H9 (cell line): ENCODE results near the gene C1orf94. TPM values are rescaled to one million over a fixed set of nuclear protein-coding genes. Genes with fewer than 3 reads are reported as not detected.

ENCODE experiments used
- DNase-seq: peaks from one replicate; pipeline ENCODE4 v3.0.0-alpha.2; 2017
- H2AFZ ChIP-seq: one replicate; pipeline ENCODE4 v1.6.1; 2013; ENCODE audit warnings: mild to moderate bottlenecking, low read length, control low read depth, moderate library complexity
- H2AK5ac ChIP-seq: 2 replicates; pipeline ENCODE4 v1.6.1; 2013; ENCODE audit warnings: low read length, control low read depth, mixed read lengths; ENCODE audit not compliant: insufficient read length
- H2BK120ac ChIP-seq: one replicate; pipeline ENCODE4 v1.6.1; 2013; ENCODE audit warnings: low read depth, mild to moderate bottlenecking, low read length, control low read depth, inconsistent platforms; ENCODE audit not compliant: poor library complexity, severe bottlenecking
- H2BK12ac ChIP-seq: 2 replicates; pipeline ENCODE4 v1.6.1; 2013; ENCODE audit warnings: low read length, control low read depth, mixed read lengths, low read depth; ENCODE audit not compliant: insufficient read length
- H2BK15ac ChIP-seq: 2 replicates; pipeline ENCODE4 v1.6.1; 2013; ENCODE audit warnings: low read depth, low read length, control low read depth
- H2BK20ac ChIP-seq: one replicate; pipeline ENCODE4 v1.6.1; 2013; ENCODE audit warnings: low read depth, mild to moderate bottlenecking, low read length, control low read depth, inconsistent platforms; ENCODE audit not compliant: poor library complexity, severe bottlenecking
- H2BK5ac ChIP-seq: 2 replicates; pipeline ENCODE4 v1.6.1; 2013; ENCODE audit warnings: low read length, control low read depth, mixed read lengths; ENCODE audit not compliant: insufficient read length
- H3K14ac ChIP-seq: 2 replicates; pipeline ENCODE4 v1.6.1; 2013; ENCODE audit warnings: low read length, control low read depth; ENCODE audit not compliant: insufficient read depth
- H3K18ac ChIP-seq: 2 replicates; pipeline ENCODE4 v1.6.1; 2013; ENCODE audit warnings: low read depth, mild to moderate bottlenecking, mixed read lengths, low read length, control low read depth; ENCODE audit not compliant: insufficient read length
- H3K23ac ChIP-seq: 2 replicates; pipeline ENCODE4 v1.6.1; 2013; ENCODE audit warnings: low read length, control low read depth, mixed read lengths, low read depth; ENCODE audit not compliant: insufficient read length
- H3K23me2 ChIP-seq: 2 replicates; pipeline ENCODE4 v1.6.1; 2013; ENCODE audit warnings: low read depth, mild to moderate bottlenecking, mixed read lengths, low read length, control low read depth; ENCODE audit not compliant: insufficient read length, poor library complexity, severe bottlenecking
- H3K27ac ChIP-seq: 2 replicates; pipeline ENCODE4 v1.5.1; 2013; ENCODE audit warnings: low read length, control low read depth, mixed read lengths, low read depth; ENCODE audit not compliant: insufficient read length
- H3K27me3 ChIP-seq: 2 replicates; pipeline ENCODE4 v1.6.1; 2013; ENCODE audit warnings: low read length, control low read depth, inconsistent platforms; ENCODE audit not compliant: insufficient read depth
- H3K4ac ChIP-seq: 2 replicates; pipeline ENCODE4 v1.6.1; 2013; ENCODE audit warnings: low read depth, mild to moderate bottlenecking, control low read depth, inconsistent platforms, low read length, moderate library complexity
- H3K4me1 ChIP-seq: 2 replicates; pipeline ENCODE4 v1.6.1; 2013; ENCODE audit warnings: low read length, control low read depth, inconsistent platforms; ENCODE audit not compliant: insufficient read depth
- H3K4me2 ChIP-seq: 2 replicates; pipeline ENCODE4 v1.6.1; 2013; ENCODE audit warnings: low read length, control low read depth, mixed read lengths; ENCODE audit not compliant: insufficient read length, insufficient read depth
- H3K56ac ChIP-seq: 2 replicates; pipeline ENCODE4 v1.6.1; 2013; ENCODE audit warnings: low read depth, mild to moderate bottlenecking, mixed read lengths, low read length, control low read depth; ENCODE audit not compliant: insufficient read length
- H3K79me1 ChIP-seq: 2 replicates; pipeline ENCODE4 v1.6.1; 2013; ENCODE audit warnings: low read depth, mild to moderate bottlenecking, moderate library complexity, low read length, control low read depth, inconsistent platforms; ENCODE audit not compliant: insufficient read depth, poor library complexity, severe bottlenecking
- H3K79me2 ChIP-seq: 2 replicates; pipeline ENCODE4 v1.6.1; 2013; ENCODE audit warnings: low read length, control low read depth, inconsistent platforms; ENCODE audit not compliant: insufficient read depth
- H3K9ac ChIP-seq: 2 replicates; pipeline ENCODE4 v1.6.1; 2013; ENCODE audit warnings: low read length, control low read depth, mixed read lengths; ENCODE audit not compliant: insufficient read length; ENCODE audit errors: extremely low read depth
- H3K9me3 ChIP-seq: one replicate; pipeline ENCODE4 v1.6.1; 2013; ENCODE audit warnings: low read depth, low read length, inconsistent platforms; ENCODE audit not compliant: control insufficient read depth
- H3T11ph ChIP-seq: one replicate; pipeline ENCODE4 v1.6.1; 2013; ENCODE audit warnings: mild to moderate bottlenecking, low read length, control low read depth, inconsistent platforms
- H4K20me1 ChIP-seq: one replicate; pipeline ENCODE4 v1.6.1; 2013; ENCODE audit not compliant: control insufficient read depth, insufficient read length, insufficient read depth
- H4K5ac ChIP-seq: 2 replicates; pipeline ENCODE4 v1.6.1; 2013; ENCODE audit warnings: low read depth, mild to moderate bottlenecking, mixed read lengths, low read length, control low read depth; ENCODE audit not compliant: insufficient read length
- H4K8ac ChIP-seq: replicated peaks from 2 replicates; pipeline ENCODE4 v1.6.1; 2013; ENCODE audit warnings: low read length, control low read depth, mixed read lengths, low read depth; ENCODE audit not compliant: insufficient read length
- H4K91ac ChIP-seq: 2 replicates; pipeline ENCODE4 v1.6.1; 2013; ENCODE audit warnings: low read depth, mild to moderate bottlenecking, moderate library complexity, mixed read lengths, low read length, control low read depth; ENCODE audit not compliant: insufficient read length
- H3K27ac Mint-ChIP-seq, 3 experiments: 2 replicates in 2 of 3; 3 replicates in 1 of 3; pipeline ENCODE4 v1.8.0; 2020 to 2021; ENCODE audit warnings: mixed read lengths in 3 of 3, mild to moderate bottlenecking in 1 of 3, moderate library complexity in 1 of 3
- H3K27me3 Mint-ChIP-seq: 2 replicates; pipeline ENCODE4 v1.8.0; 2021; ENCODE audit warnings: low read depth, mild to moderate bottlenecking, moderate library complexity, mixed read lengths
- H3K36me3 Mint-ChIP-seq, 3 experiments: 2 replicates in 2 of 3; 3 replicates in 1 of 3; pipeline ENCODE4 v1.8.0; 2020 to 2021; ENCODE audit warnings: low read depth in 3 of 3, mixed read lengths in 3 of 3; ENCODE audit not compliant: insufficient read depth in 1 of 3
- H3K4me1 Mint-ChIP-seq, 2 experiments: 2 replicates each; pipeline ENCODE4 v1.8.0; 2020; ENCODE audit warnings: mixed read lengths in 2 of 2
- H3K4me3 Mint-ChIP-seq, 2 experiments: 2 replicates in 1 of 2; 3 replicates in 1 of 2; pipeline ENCODE4 v1.8.0; 2020 to 2021; ENCODE audit warnings: mild to moderate bottlenecking in 2 of 2, mixed read lengths in 2 of 2, moderate library complexity in 1 of 2
- H3K9me3 Mint-ChIP-seq, 2 experiments: 2 replicates in 1 of 2; 3 replicates in 1 of 2; pipeline ENCODE4 v1.8.0; 2020; ENCODE audit warnings: mild to moderate bottlenecking in 2 of 2, mixed read lengths in 2 of 2, moderate library complexity in 1 of 2
- CTCF ChIP-seq: fragments of 200-600 bp; sonication (generic); conservative IDR thresholded peaks from 3 replicates; pipeline ENCODE4 v1.8.0; 2021; ENCODE audit warnings: antibody characterized with exemption, mild to moderate bottlenecking
- WGBS: extraction: QIAGEN DNeasy Blood & Tissue Kit; methylation state at CpG from one replicate; pipeline ENCODE4 v1.1.7; 2013; ENCODE audit warnings: missing lambda C conversion rate, low lambda C conversion rate, mixed read lengths; ENCODE audit not compliant: insufficient read length; ENCODE audit errors: extremely low coverage; 5-methylcytosine and 5-hydroxymethylcytosine counted together
- total RNA-seq: library from RNA; stranded (reverse); gene quantifications from 2 replicates; pipeline ENCODE4 v1.2.1, GENCODE V29; 2021

The C1orf94 gene
- total RNA-seq, 1 experiment from 2014 or later = 0.98 TPM

- H3K27ac ChIP-seq = peak overlapping the region; percentile 14
- H2BK5ac ChIP-seq = no peak overlapping the region
- H2AK5ac ChIP-seq = no peak overlapping the region
- no peaks in the 10 kb centered on the region for H3K23me2 ChIP-seq
- H2BK20ac ChIP-seq = no peak overlapping the region
- H3K4me1 Mint-ChIP-seq = peaks cover 33 to 51% of the 10 kb centered on the region in 2 experiments
- H3K4ac ChIP-seq = no peak overlapping the region
- no peak overlapping the region for H2BK15ac ChIP-seq
- no peak overlapping the region for H4K91ac ChIP-seq
- WGBS = no CpG with 5 or more reads among the region's 3 CpGs
- H3K27ac Mint-ChIP-seq = peak overlapping the region; percentile 78 to 97 (median 90); a peak in 6 of 7 replicates
- H3K4me1 ChIP-seq = peaks cover 9% of the 10 kb centered on the region; the same call in 1 of the 2 replicates
- no peak overlapping the region for H2BK12ac ChIP-seq
- no peak overlapping the region for H3K56ac ChIP-seq
- H3K4me3 Mint-ChIP-seq = peak overlapping the region; percentile 4 to 24; a peak in 2 of 5 replicates
- H3K9me3 ChIP-seq = no peaks in the 10 kb centered on the region
- H4K5ac ChIP-seq = no peak overlapping the region
- no peak overlapping the region for H3K18ac ChIP-seq
- no peak for TF ChIP-seq CTCF
- H3K27me3 Mint-ChIP-seq = no peaks in the 10 kb centered on the region
- 0 out of 2 replicates have a peak overlapping the region, but pooled peaks have one; percentile 75 for H3K14ac ChIP-seq
- H2BK120ac ChIP-seq = no peak overlapping the region
- H3K9me3 Mint-ChIP-seq = no peaks in the 10 kb centered on the region
- H3T11ph ChIP-seq = no peak overlapping the region
- H3K36me3 Mint-ChIP-seq = peaks cover 1 to 12% (median 11%) of the 10 kb centered on the region in 3 experiments; a peak in 6 of 7 replicates
- peak; percentile 57 for DNase-seq
- H3K79me1 ChIP-seq = no peaks in the 10 kb centered on the region
- no peak overlapping the region for H3K23ac ChIP-seq
- no peak overlapping the region for H2AFZ ChIP-seq
- no peak overlapping the region for H4K8ac ChIP-seq
- no peaks in the 10 kb centered on the region for H3K27me3 ChIP-seq
- H3K9ac ChIP-seq = no peak overlapping the region
- H3K4me2 ChIP-seq = no peak overlapping the region
- no peaks in the 10 kb centered on the region for H4K20me1 ChIP-seq
- peaks cover 2% of the 10 kb centered on the region; the same call in 1 of the 2 replicates for H3K79me2 ChIP-seq
Observed at GRCh38 chr1:34149501-34149900, 27.2 kb upstream of the C1orf94 start.
